Mesothelial cell of epicardium (in vitro differentiated cells): ENCODE data around the gene MEX3B. TPM values are rescaled to one million over a fixed set of nuclear protein-coding genes. Genes with fewer than 3 reads are reported as not detected.

ENCODE experiments used
- DNase-seq, 2 experiments: peaks; one replicate each; pipeline ENCODE4 v3.0.0; 2021; ENCODE audit warnings: low spot score in 2 of 2; ENCODE audit not compliant: unreplicated experiment in 2 of 2
- H3K27ac Mint-ChIP-seq: 2 replicates; pipeline ENCODE4 v1.8.0; 2021; ENCODE audit warnings: mixed read lengths
- H3K27me3 Mint-ChIP-seq: 2 replicates; pipeline ENCODE4 v1.8.0; 2021; ENCODE audit warnings: low read depth, mixed read lengths
- H3K36me3 Mint-ChIP-seq: 2 replicates; pipeline ENCODE4 v1.8.0; 2021; ENCODE audit warnings: mixed read lengths
- H3K4me1 Mint-ChIP-seq: 2 replicates; pipeline ENCODE4 v1.8.0; 2021; ENCODE audit warnings: mixed read lengths
- H3K4me3 Mint-ChIP-seq: 2 replicates; pipeline ENCODE4 v1.8.0; 2021; ENCODE audit warnings: mild to moderate bottlenecking, moderate library complexity, mixed read lengths
- H3K9me3 Mint-ChIP-seq: 2 replicates; pipeline ENCODE4 v1.8.0; 2021; ENCODE audit warnings: mixed read lengths
- CTCF ChIP-seq: fragments of 200-600 bp; sonication (generic); IDR thresholded peaks from one replicate; pipeline ENCODE4 v1.5.0; 2021; ENCODE audit warnings: antibody characterized with exemption; ENCODE audit not compliant: unreplicated experiment
- total RNA-seq: library from RNA; stranded (reverse); gene quantifications from 3 replicates; pipeline ENCODE4 v1.2.1, GENCODE V29; 2021

Gene MEX3B
- total RNA-seq, 1 donor from 2014 or later: 31.9 TPM

- peaks cover 38% of the 10 kb centered on the region for H3K27me3 Mint-ChIP-seq
- no peaks in the 10 kb centered on the region for H3K9me3 Mint-ChIP-seq
- H3K36me3 Mint-ChIP-seq: no peaks in the 10 kb centered on the region
- peaks cover 5% of the 10 kb centered on the region for H3K4me1 Mint-ChIP-seq
- no peak for TF ChIP-seq CTCF
- no peak overlapping the region for H3K27ac Mint-ChIP-seq
- no peak overlapping the region for H3K4me3 Mint-ChIP-seq
- no peak for DNase-seq
Observed at GRCh38 chr15:82066455-82066854, 20.6 kb upstream of the MEX3B start.

- H3K36me3 Mint-ChIP-seq: no peaks in the 10 kb centered on the region
- H3K4me1 Mint-ChIP-seq: peaks cover 5% of the 10 kb centered on the region
- no peaks in the 10 kb centered on the region for H3K9me3 Mint-ChIP-seq
- TF ChIP-seq CTCF: no peak
- DNase-seq: no peak
- H3K27me3 Mint-ChIP-seq: peaks cover 54% of the 10 kb centered on the region
- H3K4me3 Mint-ChIP-seq: no peak overlapping the region
- no peak overlapping the region for H3K27ac Mint-ChIP-seq
Observed at GRCh38 chr15:82064824-82065223, 19.0 kb upstream of the MEX3B start.

GRCh38 chr15:82062479-82063454, 16.9 kb upstream of the MEX3B start:
- H3K36me3 Mint-ChIP-seq: no peaks in the 10 kb centered on the region
- H3K27ac Mint-ChIP-seq: no peak overlapping the region
- H3K4me1 Mint-ChIP-seq: peaks cover 11% of the 10 kb centered on the region
- no peak for DNase-seq
- H3K27me3 Mint-ChIP-seq: peaks cover 75% of the 10 kb centered on the region
- H3K9me3 Mint-ChIP-seq: no peaks in the 10 kb centered on the region
- TF ChIP-seq CTCF: no peak
- H3K4me3 Mint-ChIP-seq: peak overlapping the region; percentile 37

- no peak for DNase-seq
- Mint-ChIP-seq H3K36me3 (no peaks in the 10 kb centered on the region), H3K9me3 (no peaks in the 10 kb centered on the region), H3K4me1 (peaks cover 22% of the 10 kb centered on the region), H3K4me3 (no peak overlapping the region), H3K27me3 (peaks cover 90% of the 10 kb centered on the region), H3K27ac (no peak overlapping the region)
- TF ChIP-seq CTCF: no peak
Observed at GRCh38 chr15:82060817-82061216, 15.0 kb upstream of the MEX3B start.

- Mint-ChIP-seq H3K4me3 (no peak overlapping the region), H3K27ac (no peak overlapping the region), H3K9me3 (no peaks in the 10 kb centered on the region), H3K27me3 (peaks cover 89% of the 10 kb centered on the region), H3K36me3 (no peaks in the 10 kb centered on the region), H3K4me1 (peaks cover 22% of the 10 kb centered on the region)
- no peak for DNase-seq
- TF ChIP-seq CTCF: no peak
Observed at GRCh38 chr15:82058517-82059204, 12.8 kb upstream of the MEX3B start.
